Skeletal muscle cell (primary cell): ENCODE data around the gene FAM20A.

Experiments used
- DNase-seq: peaks from one replicate; pipeline ENCODE4 v3.0.0-alpha.2; 2010; ENCODE audit warnings: low read depth
- H3K4me3 ChIP-seq: 2 replicates; pipeline ENCODE4 v1.5.1; 2011; ENCODE audit warnings: low read depth, mild to moderate bottlenecking, control low read depth, low read length, moderate library complexity

FAM20A gene

DNA sequence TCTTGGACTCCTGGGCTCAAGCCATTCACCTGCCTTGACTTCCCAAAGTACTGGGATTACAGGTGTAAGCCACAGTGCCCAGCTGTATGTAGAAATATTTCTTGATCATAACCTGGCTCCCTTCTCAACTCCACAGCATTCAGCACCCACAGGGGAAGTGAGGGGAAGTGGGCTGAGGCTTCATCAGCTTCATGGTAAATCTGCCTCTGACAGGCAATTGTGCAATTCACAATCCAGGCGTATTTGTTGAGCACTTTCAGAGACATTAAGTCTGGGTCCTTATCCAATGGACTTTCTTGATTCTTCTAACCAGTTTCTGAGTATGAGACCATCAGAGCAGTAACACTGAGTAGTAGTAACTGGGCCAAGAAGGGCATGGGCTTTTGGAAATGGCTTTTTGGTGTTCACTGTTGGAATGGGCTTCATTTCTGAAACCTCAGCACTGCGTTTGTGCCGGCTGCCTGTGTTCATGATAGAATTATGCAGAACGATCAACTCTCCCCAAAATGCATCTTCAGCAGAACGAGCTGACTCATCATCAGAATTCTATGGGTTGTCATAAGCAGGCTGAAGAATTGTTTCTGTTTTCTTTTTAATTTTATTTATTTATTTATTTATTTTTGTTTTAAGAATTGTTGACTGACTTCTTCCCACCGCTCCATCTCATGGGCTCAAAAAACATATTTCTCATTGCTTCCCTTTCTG is 28.9 kb downstream of the FAM20A start:
- DNase-seq: no peak

DNA sequence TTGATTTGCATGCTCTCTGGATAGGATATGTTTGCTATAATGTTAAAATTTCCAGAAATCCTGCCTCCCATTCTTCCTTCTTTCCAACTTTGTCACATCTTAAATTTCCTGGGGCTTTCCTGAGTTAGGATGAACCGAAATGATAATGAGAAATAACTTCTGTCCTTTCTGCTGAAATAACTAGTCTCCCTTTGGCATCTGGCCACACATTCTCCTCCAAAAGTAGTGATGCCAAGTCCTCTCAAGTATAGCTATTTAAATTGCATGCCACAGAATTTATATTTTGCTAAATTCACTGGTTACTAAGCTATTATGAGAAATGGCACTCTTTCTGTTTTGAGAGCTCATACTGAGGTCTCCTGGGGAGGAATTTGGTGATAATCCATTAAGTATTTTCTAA is 30.6 kb downstream of the FAM20A start:
- no peak for DNase-seq
- no peak overlapping the region for H3K4me3 ChIP-seq

More for the DNA sequence above, 28.9 kb downstream of the FAM20A start:
- H3K4me3 ChIP-seq: no peak overlapping the region

DNA sequence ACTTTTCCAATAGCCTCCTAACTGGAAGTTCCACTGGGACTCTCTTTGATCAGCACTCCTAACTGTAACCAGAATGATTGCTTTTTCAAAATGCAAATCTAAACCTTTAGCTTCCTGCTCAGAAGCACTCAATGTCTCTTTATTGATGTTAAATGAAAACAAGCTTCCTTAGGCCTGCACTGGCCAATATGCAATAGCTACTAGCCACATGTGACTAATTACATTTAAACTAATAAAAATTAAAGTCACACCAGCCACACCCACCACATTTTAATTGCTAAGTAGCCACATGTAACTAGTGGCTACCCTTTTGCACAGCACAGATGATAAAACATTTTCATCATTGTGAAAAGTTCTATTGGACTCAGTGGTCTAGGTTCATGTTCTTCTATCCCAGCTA is 31.8 kb downstream of the FAM20A start:
- no peak overlapping the region for H3K4me3 ChIP-seq
- DNase-seq: no peak

DNA sequence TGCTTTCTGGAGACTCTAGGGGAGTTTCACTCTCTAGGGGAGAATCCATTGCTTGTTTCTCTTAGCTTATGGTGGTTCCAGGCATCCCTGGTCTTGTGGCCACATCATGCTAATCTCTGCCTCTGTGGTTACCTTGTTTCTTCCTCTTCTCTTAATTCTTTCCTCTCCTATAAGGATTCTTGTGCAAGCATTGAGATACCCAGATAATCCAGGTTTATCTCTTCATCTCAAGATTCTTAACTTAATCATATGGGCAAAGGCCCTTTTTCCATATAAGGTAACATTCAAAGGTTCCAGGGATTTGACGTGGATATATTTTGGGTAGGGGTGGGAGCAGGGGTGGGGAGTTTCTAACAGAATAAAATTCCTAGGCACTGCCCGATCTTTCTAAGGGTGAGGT is 32.6 kb downstream of the FAM20A start:
- no peak overlapping the region for H3K4me3 ChIP-seq
- no peak for DNase-seq

DNA sequence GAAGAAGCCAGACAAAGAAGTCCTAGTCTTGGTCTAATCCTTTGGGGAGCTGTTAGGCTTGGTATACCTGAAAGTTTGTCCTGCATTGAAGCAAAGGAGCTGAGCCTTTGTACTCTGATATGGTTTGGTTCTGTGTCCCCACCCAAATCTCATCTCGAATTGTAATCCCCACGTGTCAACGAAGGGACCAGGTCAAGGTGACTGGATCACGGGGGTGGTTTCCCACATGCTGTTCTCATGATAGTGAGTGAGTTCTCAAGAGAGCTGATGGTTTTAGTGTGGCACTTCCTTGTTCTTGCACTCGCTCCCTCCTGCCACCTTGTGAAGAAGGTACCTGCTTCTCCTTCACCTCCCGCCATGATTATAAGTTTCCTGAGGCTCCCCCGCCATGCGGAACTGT is 33.6 kb downstream of the FAM20A start:
- no peak overlapping the region for H3K4me3 ChIP-seq
- DNase-seq: no peak

DNA sequence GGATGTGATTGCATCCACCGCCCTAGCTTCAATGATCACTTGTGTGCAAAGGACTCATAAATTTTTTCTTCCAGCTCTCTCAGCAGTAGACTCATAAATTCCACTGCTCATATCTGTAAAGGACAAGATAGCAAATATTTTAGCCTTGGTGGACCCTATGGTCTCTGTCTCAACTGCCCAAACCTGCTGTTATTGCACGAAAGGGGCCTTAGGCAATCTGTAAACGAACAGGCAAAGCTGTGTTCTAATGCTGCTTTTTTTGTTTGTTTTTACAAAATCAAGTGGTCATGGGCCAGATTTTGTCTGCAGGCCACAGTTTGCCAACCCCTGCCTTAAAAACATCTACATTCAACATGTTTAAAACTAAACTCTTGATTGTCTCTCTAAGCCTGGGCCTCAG is 34.1 kb downstream of the FAM20A start:
- DNase-seq: no peak
- no peak overlapping the region for H3K4me3 ChIP-seq

DNA sequence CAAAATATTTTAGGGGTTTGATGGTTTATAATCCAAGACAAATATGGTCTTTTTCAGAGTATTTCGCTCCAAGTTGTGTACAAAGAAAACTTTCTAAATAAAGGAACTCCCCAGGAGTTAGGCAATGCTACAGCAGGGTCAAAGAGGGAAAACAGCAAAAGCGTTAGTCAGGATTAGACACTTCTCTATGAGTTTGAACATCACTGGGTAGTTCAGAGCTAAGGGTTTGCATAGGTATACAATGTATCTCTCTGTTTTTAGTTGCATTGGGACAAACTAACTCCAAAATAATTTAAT is 34.8 kb downstream of the FAM20A start:
- DNase-seq: no peak
- no peak overlapping the region for H3K4me3 ChIP-seq

DNA sequence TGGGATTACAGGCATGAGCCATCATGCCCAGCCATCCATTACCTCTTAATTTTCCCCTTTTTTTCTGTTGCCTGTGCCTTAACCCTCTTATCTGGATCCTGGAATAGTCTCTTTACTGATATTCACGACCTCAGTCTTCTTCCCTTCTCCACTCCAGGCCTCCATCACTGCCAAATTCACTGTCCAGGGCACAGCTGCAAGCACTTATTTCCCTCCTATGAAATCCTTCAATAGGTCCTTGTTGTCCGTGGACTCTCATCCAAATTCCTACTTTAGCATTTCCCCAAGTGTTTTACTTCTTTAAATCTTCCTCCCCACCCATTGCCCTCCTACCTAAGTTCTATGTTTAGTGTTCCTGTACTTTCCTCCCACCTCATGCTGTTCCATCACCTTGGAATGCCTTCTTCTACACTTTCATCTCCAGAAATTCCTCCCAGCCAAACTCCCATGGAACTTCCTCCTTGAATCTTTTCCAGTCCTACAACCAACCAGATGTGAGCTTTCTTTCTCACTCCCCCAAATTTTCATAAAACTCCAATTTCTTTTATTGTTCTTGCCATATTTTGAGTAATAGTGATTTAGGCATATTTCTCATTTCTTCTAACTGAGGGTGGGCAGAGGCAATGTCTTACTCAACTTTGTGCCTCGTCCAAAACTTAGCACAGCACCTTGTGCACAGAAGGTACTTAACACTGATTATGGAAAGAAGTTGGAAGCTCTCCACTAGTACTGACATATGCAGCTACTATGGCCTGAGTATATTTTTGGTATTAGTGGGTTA is 35.3 kb downstream of the FAM20A start:
- DNase-seq: no peak
- no peak overlapping the region for H3K4me3 ChIP-seq

DNA sequence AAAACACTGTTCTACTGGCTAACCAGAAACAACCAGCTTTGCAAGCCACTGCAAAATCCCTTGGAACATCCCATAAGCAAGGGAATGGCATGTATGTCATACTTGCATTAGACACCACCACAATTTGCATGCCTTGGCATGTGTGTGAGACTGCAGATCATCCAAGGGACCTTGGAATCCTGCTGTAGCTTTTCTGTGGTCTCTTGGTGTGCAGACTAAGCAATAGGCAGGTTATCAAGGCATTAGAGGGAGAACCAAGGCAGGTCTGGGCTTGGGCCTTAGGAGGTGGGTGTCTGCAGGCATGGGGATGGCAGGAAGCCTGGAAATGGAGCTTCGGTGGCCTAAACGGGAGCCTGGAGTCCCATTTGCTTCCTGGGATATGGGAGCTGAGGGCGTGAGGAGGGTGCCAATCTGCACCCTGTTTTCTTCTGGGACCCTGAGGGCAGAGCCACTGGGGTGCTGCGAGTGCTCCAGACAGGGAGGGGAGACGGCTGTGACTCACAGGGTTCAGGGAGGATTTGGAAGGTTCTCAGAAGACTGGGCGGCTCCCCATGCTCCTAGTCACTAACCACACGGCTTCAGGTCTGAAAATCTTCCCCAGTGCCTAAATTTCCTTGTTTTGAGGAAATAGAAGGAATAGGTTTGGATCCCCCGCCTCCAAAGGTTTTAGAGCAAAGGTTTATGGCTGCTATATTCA is 36.6 kb downstream of the FAM20A start:
- no peak overlapping the region for H3K4me3 ChIP-seq
- no peak for DNase-seq

DNA sequence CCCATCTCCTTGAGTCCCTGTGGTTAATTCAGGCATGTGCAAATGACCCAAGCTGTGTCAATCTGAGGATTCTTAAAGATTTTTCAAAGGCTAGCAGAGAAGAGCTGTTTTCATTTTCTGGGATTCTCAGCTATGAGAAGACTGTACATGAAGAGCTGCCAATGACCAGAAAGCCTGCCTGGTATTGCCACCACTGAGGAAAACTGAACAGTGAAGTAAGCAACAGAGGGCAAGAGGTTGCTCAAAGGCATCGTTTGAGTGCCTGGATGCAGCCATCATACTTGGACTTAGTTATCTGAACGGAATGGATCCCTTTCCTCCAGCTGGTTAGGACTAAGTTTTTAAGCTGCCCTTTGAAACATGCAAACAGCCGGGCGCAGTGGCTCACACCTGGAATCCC is 38.4 kb downstream of the FAM20A start:
- DNase-seq: no peak
- no peak overlapping the region for H3K4me3 ChIP-seq

DNA sequence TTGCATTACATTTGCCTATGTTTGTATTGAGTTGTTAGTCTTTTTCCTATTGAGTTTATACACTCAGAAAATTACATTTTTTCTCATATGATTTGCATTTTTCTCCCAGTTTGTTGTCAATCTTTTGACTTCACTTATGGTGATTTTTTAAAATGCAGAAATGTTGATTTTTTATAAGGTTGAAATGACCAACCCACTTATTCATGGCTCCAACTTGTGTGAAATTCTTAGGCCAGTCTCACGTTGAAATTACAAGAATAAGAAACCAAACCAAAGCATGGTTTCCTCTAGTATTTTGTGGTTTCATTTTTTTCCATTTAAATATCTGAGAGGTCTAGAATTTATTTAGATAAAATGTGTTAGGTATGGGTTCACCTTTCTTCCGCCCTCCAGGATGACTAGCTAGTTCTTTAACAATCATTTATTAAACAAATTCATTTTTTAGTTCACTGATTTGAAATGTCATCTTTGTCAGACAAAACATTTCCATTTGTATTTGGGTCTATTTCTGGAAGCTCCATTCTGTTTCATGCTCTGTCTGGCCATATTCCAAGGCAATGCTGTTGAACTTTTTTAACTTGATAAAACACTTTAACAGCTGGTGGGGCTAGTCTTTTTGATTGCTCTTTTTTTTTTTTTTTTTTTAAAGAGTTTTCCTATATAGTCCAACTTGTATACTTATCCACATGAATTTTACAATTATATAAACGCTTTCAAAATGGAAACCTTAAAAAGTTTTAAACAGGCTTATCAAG is 40.0 kb downstream of the FAM20A start:
- no peak overlapping the region for H3K4me3 ChIP-seq

DNA sequence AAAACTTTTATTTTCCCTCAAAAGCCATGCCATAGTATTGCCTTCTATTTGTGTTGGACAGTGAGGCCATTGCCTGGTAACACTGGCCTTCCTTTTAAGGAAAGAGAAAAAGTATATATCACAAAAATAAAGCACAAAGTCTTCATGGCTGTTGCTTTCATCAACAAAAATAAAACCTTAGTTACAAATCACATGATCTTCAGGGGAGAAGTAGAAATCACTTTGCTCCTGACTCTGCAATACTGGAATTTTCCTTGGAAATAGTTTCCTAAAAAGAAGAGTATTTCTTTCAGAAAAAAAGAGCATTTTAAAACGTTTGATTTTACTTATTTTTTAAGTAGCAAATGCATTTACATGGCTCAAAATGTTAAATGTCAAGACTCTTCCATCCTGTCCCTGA is 41.9 kb downstream of the FAM20A start:
- DNase-seq: no peak
- no peak overlapping the region for H3K4me3 ChIP-seq

More for the DNA sequence above, 40.0 kb downstream of the FAM20A start:
- no peak for DNase-seq

DNA sequence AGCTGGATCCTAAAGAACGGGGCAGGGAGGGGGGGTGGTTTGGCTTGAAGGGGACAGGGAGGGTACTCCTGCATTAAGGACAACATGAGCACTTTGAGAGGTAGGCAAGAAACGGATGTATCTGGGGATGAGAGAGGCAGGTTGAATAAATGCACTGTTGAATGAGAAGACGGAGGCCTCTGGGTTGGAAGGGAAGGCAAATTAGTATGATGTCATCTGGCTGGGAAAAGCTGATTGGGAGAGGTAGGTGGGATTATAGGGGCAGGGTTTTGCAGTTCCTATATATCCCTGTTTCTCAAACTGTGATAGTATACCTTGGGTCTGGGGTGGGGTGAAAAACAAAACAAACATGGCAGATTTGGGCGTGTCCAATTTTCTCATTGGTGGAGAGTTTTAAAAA is 44.6 kb downstream of the FAM20A start:
- no peak for DNase-seq
- H3K4me3 ChIP-seq: no peak overlapping the region

DNA sequence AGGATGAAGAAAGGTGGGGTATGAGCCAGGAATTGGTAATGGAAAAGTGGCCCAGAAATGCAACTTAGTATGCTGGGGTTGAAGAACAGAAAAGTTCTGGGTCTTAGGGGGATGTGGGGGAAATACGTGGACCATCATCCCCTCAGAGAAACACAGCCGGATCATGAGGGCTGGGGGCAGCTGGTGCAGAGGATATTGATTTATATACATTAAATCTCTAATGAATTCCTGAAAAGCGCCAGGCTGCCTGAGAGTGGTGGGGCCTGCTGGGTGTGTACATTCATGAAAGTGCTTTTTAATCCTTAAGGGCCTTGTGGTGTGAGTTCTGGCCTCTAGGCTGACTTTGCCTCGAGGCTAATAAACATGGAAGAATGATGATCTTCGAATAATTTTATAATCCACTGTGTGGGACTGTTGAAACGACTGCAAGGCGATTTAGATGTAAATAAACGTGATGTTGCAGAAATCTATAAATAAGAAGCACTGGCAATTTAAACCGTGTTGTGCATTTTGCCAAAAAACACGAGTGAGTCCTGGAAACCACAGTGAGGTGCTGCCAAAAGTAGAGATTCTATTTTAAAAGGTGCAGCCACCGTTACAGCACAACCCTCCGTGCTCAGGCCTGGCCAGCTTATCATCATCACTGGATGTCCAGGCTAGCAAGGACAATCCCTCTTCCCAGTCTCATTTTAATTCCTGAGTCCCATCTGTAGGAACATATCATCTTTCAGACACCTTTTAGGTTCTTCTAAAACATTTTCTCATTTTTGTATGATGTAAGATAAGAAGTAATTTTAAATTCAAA is 56.9 kb downstream of the FAM20A start:
- no peak for DNase-seq
- no peak overlapping the region for H3K4me3 ChIP-seq

DNA sequence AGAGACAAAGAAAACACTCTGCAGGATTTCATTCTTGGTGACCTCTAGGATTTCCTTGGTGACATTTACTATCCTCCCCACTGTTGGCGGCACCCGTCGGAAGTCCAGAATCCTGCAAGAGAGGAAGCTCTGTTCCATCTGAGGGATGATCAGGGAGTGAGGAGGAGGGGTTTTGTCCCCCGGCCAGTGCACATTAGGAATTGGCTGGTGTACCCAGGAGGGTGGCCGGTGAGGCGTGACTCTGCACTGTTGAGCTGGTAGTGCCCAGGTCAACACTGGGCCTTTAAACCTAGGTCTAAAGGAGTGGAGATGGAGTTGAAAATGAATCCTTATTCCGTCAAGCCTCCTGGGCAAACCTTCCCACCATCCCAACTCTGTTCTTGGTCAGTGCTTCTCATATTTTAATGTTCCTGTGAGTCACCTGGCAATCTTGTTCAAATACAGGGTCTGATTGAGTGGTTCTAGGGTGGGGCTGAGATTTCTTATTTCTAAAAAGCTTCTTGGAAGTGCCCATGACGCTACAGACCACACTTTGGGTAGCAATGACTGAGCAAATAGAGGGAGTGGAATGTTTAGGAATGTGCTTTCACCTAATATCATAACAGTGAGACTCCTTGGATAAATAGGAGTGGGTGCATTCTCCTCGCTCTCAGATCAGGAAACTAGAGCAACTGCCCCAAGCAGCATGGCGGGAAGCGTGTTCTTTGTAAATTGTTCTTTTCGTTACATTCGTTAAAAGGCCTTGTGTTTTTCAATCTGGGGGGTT is 58.3 kb downstream of the FAM20A start:
- no peak for DNase-seq
- H3K4me3 ChIP-seq: no peak overlapping the region

DNA sequence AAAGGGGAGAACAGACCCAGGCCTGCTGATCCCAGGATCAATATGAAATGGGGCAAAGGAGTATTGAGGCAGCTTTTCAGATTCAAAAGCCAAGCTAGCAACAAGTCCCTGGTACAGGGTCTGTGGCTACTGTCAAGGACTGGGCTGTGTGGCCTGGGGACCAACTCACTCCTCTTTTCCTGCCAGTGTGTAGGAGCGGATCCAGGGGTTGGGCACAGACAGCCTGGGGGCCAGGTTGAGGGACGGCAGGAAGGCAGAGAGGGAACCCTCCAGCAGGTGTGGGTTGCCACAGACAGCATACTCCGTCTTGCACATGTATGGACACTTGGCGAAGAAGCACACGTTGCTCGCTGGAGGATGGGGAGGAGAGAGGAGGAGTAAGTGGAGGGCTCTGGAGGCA is 59.4 kb downstream of the FAM20A start:
- H3K4me3 ChIP-seq: no peak overlapping the region
- no peak for DNase-seq

DNA sequence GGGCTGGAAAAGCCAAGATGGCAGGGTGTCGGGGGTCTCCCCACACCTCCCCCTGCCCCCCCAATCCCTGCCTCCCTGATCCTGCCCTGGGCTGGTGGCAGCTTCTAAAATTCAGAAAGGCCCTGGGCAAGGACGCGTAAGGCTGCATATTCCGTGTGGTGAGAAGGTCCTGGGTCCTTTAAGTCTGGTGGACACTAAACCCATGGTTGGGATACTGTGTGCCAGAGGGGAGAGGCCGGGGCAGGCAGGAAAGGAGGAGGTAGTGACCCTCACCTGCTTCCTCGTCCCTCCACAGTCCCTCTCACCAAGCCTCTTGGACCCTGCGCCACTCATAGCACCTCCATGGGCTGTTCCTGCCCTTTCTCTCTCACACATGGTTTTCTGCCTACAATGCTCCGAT is 60.2 kb downstream of the FAM20A start:
- DNase-seq: no peak
- no peak overlapping the region for H3K4me3 ChIP-seq

DNA sequence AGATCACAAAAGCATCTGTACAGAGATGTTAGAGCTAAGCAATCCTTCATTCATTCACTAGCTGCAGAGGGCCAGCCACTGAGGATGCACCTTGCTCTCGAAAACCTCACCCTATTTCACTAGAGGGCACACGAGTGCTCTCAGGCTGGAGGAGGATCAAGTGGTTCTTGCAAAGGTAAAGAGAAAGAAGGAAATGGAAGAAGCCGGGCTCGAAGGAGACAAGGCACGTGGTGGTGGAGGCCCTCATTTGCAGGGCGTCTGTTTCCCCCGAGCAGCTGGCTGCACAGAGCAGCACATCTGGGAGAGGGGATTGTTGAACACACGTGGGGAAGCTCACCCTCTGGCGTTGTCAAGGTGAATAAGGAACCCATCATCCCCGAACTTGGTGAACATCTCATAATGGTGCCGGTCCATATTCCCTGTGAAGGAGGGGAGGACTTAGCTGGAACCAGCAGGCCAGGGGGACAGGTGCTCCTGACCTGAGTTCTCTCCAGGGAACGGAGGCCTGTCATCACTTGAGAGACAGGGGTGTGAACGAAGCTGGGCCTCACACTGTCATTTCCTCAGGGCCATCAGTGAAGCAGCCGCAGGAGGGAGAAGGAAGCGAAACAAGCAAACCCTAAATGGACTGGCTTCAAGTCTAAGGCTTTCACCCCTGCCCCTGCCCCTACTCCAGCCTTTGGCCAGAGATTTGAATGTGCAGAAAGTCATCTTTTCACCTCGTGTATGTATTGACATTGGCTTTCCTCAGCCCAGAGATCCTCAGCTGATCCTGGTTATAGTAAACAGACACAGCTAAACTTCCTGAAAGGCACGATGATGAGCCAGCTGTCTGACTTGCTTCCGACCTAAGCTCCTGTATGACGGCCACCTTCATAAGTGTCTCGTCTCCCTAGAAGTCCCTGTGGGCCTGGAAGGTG is 61.4 kb downstream of the FAM20A start:
- H3K4me3 ChIP-seq: no peak overlapping the region
- peak; percentile 9 for DNase-seq
